IMR-90 (cell line): ENCODE results near the gene OSM. TPM values are rescaled to one million over a fixed set of nuclear protein-coding genes. Genes with fewer than 3 reads are reported as not detected.
A peak's percentile ranks its signal among the peaks of the same experiment; 100 is the strongest.

Experiments
- ATAC-seq: fragments of 200-7000 bp; cut with Tn5 transposase; 2 replicates; pipeline ENCODE4 v1.9.1; 2020; ENCODE audit warnings: low read depth, mild to moderate bottlenecking, moderate library complexity
- BruUV-seq: library from RNA; stranded (reverse); fragments of 400-500 nt; replicated peaks from 2 replicates; lab custom pipeline; 2021; lab: Mats Ljungman, UMichigan
- CTCF ChIA-PET: fragments of 300-600 bp; formaldehyde crosslinking; extraction: SDS; loops from one replicate; lab custom pipeline; 2021; ENCODE audit warnings: antibody characterized with exemption; lab: Yijun Ruan, JAX
- POLR2A ChIA-PET: fragments of 300-600 bp; sonication (Branson Sonifier 250); formaldehyde crosslinking; loops from one replicate; lab custom pipeline; 2022; ENCODE audit warnings: antibody characterized with exemption; ENCODE audit not compliant: unreplicated experiment; lab: Charles Lee
- DNase-seq: peaks from one replicate; pipeline ENCODE4 v3.0.0; 2013
- H2AFZ ChIP-seq: replicated peaks from 2 replicates; pipeline ENCODE3; 2013; ENCODE audit warnings: low read length, mild to moderate bottlenecking; ENCODE audit not compliant: poor library complexity
- H2AK5ac ChIP-seq: 2 replicates; pipeline ENCODE4 v1.6.1; 2013; ENCODE audit warnings: low read depth, low read length, inconsistent platforms
- H2AK9ac ChIP-seq: replicated peaks from 2 replicates; pipeline ENCODE3; 2013; ENCODE audit warnings: mild to moderate bottlenecking, low read depth, low read length, moderate library complexity; ENCODE audit not compliant: poor library complexity
- H2BK120ac ChIP-seq: 2 replicates; pipeline ENCODE4 v1.6.1; 2013; ENCODE audit warnings: low read depth, low read length, inconsistent platforms
- H2BK15ac ChIP-seq: 3 replicates; pipeline ENCODE4 v1.6.1; 2013; ENCODE audit warnings: low read depth, low read length, inconsistent platforms
- H2BK20ac ChIP-seq: 2 replicates; pipeline ENCODE4 v1.6.1; 2013; ENCODE audit warnings: low read depth, mild to moderate bottlenecking, inconsistent platforms, low read length, moderate library complexity
- H2BK5ac ChIP-seq: 2 replicates; pipeline ENCODE4 v1.6.1; 2013; ENCODE audit warnings: mild to moderate bottlenecking, low read depth, low read length, inconsistent platforms; ENCODE audit not compliant: poor library complexity, severe bottlenecking
- H3K14ac ChIP-seq: replicated peaks from 2 replicates; pipeline ENCODE4 v1.6.1; 2013; ENCODE audit warnings: low read depth, low read length, inconsistent platforms
- H3K18ac ChIP-seq: 2 replicates; pipeline ENCODE4 v1.6.1; 2013; ENCODE audit warnings: low read depth, low read length, control low read depth
- H3K23ac ChIP-seq: 2 replicates; pipeline ENCODE4 v1.6.1; 2013; ENCODE audit warnings: low read depth, low read length, inconsistent platforms
- H3K27ac ChIP-seq: 2 replicates; pipeline ENCODE4 v1.5.1; 2013; ENCODE audit warnings: mild to moderate bottlenecking, control low read depth, low read length; ENCODE audit not compliant: insufficient read depth
- H3K27me3 ChIP-seq: 2 replicates; pipeline ENCODE4 v1.6.1; 2013; ENCODE audit warnings: low read length; ENCODE audit not compliant: control insufficient read depth, insufficient read depth
- H3K36me3 ChIP-seq: 2 replicates; pipeline ENCODE4 v1.6.1; 2013; ENCODE audit warnings: low read length, mixed read lengths; ENCODE audit not compliant: control insufficient read depth, insufficient read depth
- H3K4ac ChIP-seq: 2 replicates; pipeline ENCODE4 v1.6.1; 2013; ENCODE audit warnings: low read depth, low read length, inconsistent platforms
- H3K4me1 ChIP-seq: 2 replicates; pipeline ENCODE4 v1.6.1; 2013; ENCODE audit warnings: low read length, mixed read lengths; ENCODE audit not compliant: control insufficient read depth, insufficient read depth
- H3K4me2 ChIP-seq: 2 replicates; pipeline ENCODE4 v1.6.1; 2013; ENCODE audit warnings: low read depth, mild to moderate bottlenecking, control low read depth, low read length, moderate library complexity
- H3K4me3 ChIP-seq: 2 replicates; pipeline ENCODE4 v1.5.1; 2013; ENCODE audit warnings: low read depth, mild to moderate bottlenecking, control low read depth, low read length, moderate library complexity; ENCODE audit not compliant: insufficient read depth
- H3K56ac ChIP-seq: 2 replicates; pipeline ENCODE4 v1.6.1; 2013; ENCODE audit warnings: low read length, inconsistent platforms; ENCODE audit not compliant: insufficient read depth; ENCODE audit errors: extremely low read depth
- H3K79me1 ChIP-seq, 2 experiments: 2 replicates each; pipeline ENCODE4 v1.6.1; 2013; ENCODE audit warnings: low read length in 2 of 2, inconsistent platforms in 1 of 2, low read depth in 1 of 2
- H3K9ac ChIP-seq: 2 replicates; pipeline ENCODE4 v1.6.1; 2013; ENCODE audit warnings: low read depth, low read length, control low read depth
- H3K9me1 ChIP-seq: 2 replicates; pipeline ENCODE4 v1.6.1; 2013; ENCODE audit warnings: low read length, inconsistent platforms; ENCODE audit not compliant: insufficient read depth
- H3K9me3 ChIP-seq: 2 replicates; pipeline ENCODE4 v1.6.1; 2013; ENCODE audit warnings: low read length; ENCODE audit not compliant: control insufficient read depth, insufficient read depth
- H4K20me1 ChIP-seq: 2 replicates; pipeline ENCODE4 v1.6.1; 2013; ENCODE audit warnings: low read length, inconsistent platforms; ENCODE audit not compliant: insufficient read depth
- H4K5ac ChIP-seq: 2 replicates; pipeline ENCODE4 v1.6.1; 2013; ENCODE audit warnings: mild to moderate bottlenecking, low read depth, low read length, control low read depth
- H4K8ac ChIP-seq, 2 experiments: 2 replicates each; pipeline ENCODE4 v1.6.1; 2013; ENCODE audit warnings: low read depth in 2 of 2, low read length in 2 of 2, control low read depth in 1 of 2, inconsistent platforms in 1 of 2
- H4K91ac ChIP-seq: 2 replicates; pipeline ENCODE4 v1.6.1; 2013; ENCODE audit warnings: low read depth, low read length, inconsistent platforms; ENCODE audit not compliant: insufficient read depth
- MXI1 ChIP-seq: IDR thresholded peaks from 2 replicates; pipeline ENCODE4 v1.6.1; 2012; ENCODE audit warnings: low read depth, mild to moderate bottlenecking, low read length, moderate library complexity, borderline replicate concordance
- POLR2A ChIP-seq: IDR thresholded peaks from 2 replicates; pipeline ENCODE4 v1.6.1; 2012; ENCODE audit warnings: mild to moderate bottlenecking, low read depth, low read length
- WGBS, 2 experiments: methylation state at CpG; one replicate each; pipeline versions ENCODE4 v1.1.5 to v1.1.7; 2013; ENCODE audit warnings: missing lambda C conversion rate in 2 of 2; ENCODE audit not compliant: insufficient read length in 1 of 2; ENCODE audit errors: extremely low coverage in 2 of 2; 5-methylcytosine and 5-hydroxymethylcytosine counted together
- dilution Hi-C: fragments of 300-500 bp; cut with HindIII; formaldehyde crosslinking; loops from one replicate; pipeline ENCODE4 v1.14.3; 2018; ENCODE audit warnings: low sequenced_read_pairs; ENCODE audit not compliant: unreplicated experiment
- in situ Hi-C: fragments of 300-500 bp; cut with MboI; formaldehyde crosslinking; loops from 3 replicates; pipeline ENCODE4 v1.14.3; 2019; ENCODE audit warnings: low sequenced_read_pairs, inconsistent platforms, mixed read lengths
- intact Hi-C: fragments of 100-400 bp; cut with micrococcal nuclease; formaldehyde crosslinking; loops from 2 replicates; pipeline ENCODE4 v1.10.0; 2022
- polyA plus RNA-seq, 3 experiments: library from polyadenylated mRNA; depleted of rRNA; stranded (reverse); fragments of >200 nt; gene quantifications; 2 replicates each; pipeline ENCODE4 v1.2.3, GENCODE V29; 2012; ENCODE audit warnings: low replicate concordance in 1 of 3
- total RNA-seq: library from RNA; depleted of rRNA; stranded (reverse); fragments of >200 nt; gene quantifications from 2 replicates; pipeline ENCODE4 v1.2.3, GENCODE V29; 2012

The OSM gene
- total and polyA plus RNA-seq, 2 of the 4 experiments (the other 2 are of a cell fraction): not detected

DNA sequence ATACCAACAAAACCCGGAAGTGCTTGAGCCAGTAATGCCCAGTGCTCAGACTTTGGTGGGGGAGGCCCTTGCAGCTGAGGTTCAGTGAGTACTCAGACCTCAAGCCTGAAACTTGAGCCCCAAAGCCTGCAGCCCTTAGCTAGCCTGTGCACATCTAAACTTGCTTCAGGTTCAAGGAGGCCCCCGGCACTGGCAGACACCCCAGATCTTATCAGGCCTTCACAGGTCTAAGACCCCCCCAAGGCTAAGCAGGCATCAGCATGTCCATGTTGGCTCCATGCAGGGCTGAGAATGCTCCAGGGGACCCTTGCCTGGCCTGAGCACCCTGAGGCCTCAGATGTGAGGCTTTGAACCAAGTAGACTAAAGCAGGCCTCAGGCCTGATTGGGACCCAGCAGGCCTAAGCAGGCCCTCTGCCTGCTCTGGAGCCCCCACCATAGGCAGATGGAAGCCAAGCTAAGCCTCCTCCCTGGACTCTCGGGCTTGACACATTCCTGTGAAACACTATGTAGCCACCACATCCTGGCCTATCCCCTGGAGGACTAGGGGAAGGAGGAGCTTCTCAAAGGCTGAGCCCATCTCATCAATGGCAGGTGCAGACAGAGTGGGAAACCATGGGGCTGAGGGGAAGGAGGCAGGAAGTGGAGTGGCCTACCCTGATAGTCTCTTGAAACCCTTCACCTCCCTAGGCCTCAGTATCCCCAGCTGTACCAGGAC is 23.8 kb upstream of the OSM start:
- H3K4me2 ChIP-seq: 0 out of 2 replicates have a peak overlapping the region, but pooled peaks have one; percentile 93
- TF ChIP-seq POLR2A: no peak
- TF ChIP-seq MXI1: no peak
- H2BK5ac ChIP-seq: peak overlapping the region; percentile 18
- no peaks in the 10 kb centered on the region for H3K9me3 ChIP-seq
- peak overlapping the region in 1 of 2 experiments; percentile 22; a peak in 1 of 4 replicates for H4K8ac ChIP-seq
- dilution Hi-C loops: no loop called here
- in situ Hi-C loops: no loop called here
- no TSS peak for BruUV-seq
- DNase-seq (peak; percentile 48), ATAC-seq (no peak)
- no peak overlapping the region for H3K27ac ChIP-seq
- no peak overlapping the region for H2BK20ac ChIP-seq
- H3K9ac ChIP-seq: no peak overlapping the region
- peaks cover 0 to 14% of the 10 kb centered on the region in 2 experiments; a peak in 3 of 4 replicates for H3K79me1 ChIP-seq
- no peak overlapping the region for H4K91ac ChIP-seq
- H3K36me3 ChIP-seq: peaks cover 50% of the 10 kb centered on the region
- H2AK9ac ChIP-seq: peak overlapping the region; percentile 85
- no peak overlapping the region for H3K23ac ChIP-seq
- ChIA-PET CTCF (no interaction called here), POLR2A (interaction anchor here (0.6 kb wide), 1 partner anchor 189 kb away, joined by 3 read pairs; no protein-coding TSS in a partner anchor)
- no peak overlapping the region for H3K18ac ChIP-seq
- H2BK120ac ChIP-seq: no peak overlapping the region
- no peak overlapping the region; the same call in 1 of the 2 replicates for H3K4ac ChIP-seq
- H2AK5ac ChIP-seq: peak overlapping the region; percentile 48; the same call in 1 of the 2 replicates
- peak overlapping the region; percentile 89 for H2AFZ ChIP-seq
- intact Hi-C loops: no loop called here
- no peak overlapping the region for H3K56ac ChIP-seq
- no peaks in the 10 kb centered on the region for H3K27me3 ChIP-seq
- peaks cover 26% of the 10 kb centered on the region for H4K20me1 ChIP-seq
- H3K4me1 ChIP-seq: peaks cover 20% of the 10 kb centered on the region; the same call in 1 of the 2 replicates
- peak overlapping the region; percentile 15; the same call in 1 of the 2 replicates for H3K14ac ChIP-seq
- WGBS, 2 experiments: 20% methylated on average over 1 of the region's 3 CpGs; no CpG with 5 or more reads in 1 of the 2 experiments
- no peak overlapping the region for H4K5ac ChIP-seq
- H2BK15ac ChIP-seq: no peak overlapping the region
- H3K4me3 ChIP-seq: no peak overlapping the region
- peaks cover 6% of the 10 kb centered on the region for H3K9me1 ChIP-seq
